Esophagus mucosa (tissue), 1 donor: ENCODE measurements around the gene BNIP5. TPM values are rescaled to one million over a fixed set of nuclear protein-coding genes. Genes with fewer than 3 reads are reported as not detected.

Experiments
- total RNA-seq: library from RNA; stranded (reverse); gene quantifications from one replicate; pipeline ENCODE4 v1.2.4, GENCODE V29; 2023
- donor health status: DM: yes; HTN: yes; CAD: no.

BNIP5 gene
- total RNA-seq, 1 donor from 2014 or later, result not detected

Other genes with a start within 250 kb of the BNIP5 start
- 97.9 TPM for gene MAPK13, start 206.4 kb downstream of the BNIP5 start, total RNA-seq
- gene BRPF3, start 140.1 kb downstream of the BNIP5 start, total RNA-seq, result 14.5 TPM
- gene PNPLA1, start 66.8 kb downstream of the BNIP5 start, total RNA-seq, result 0.20 TPM
- 2.1 TPM for gene ETV7, start 50.8 kb upstream of the BNIP5 start, total RNA-seq
- gene PXT1, start 106.0 kb upstream of the BNIP5 start, total RNA-seq, result not detected
- 23.1 TPM for gene KCTD20, start 106.1 kb upstream of the BNIP5 start, total RNA-seq
- 26.1 TPM for gene STK38, start 210.6 kb upstream of the BNIP5 start, total RNA-seq